WTC11 (cell line): ENCODE data around the gene CRIP1. TPM values are rescaled to one million over a fixed set of nuclear protein-coding genes. Genes with fewer than 3 reads are reported as not detected.

Source experiments
- ATAC-seq: fragments of 200-7000 bp; cut with Tn5 transposase; 2 replicates; pipeline ENCODE4 v1.10.0; 2021; ENCODE audit warnings: mild to moderate bottlenecking, moderate library complexity
- CTCF ChIA-PET: fragments of 300-600 bp; sonication (Branson Sonifier 250); formaldehyde crosslinking; loops from one replicate; lab custom pipeline; 2021; ENCODE audit warnings: antibody characterized with exemption; lab: Charles Lee
- POLR2A ChIA-PET: fragments of 350-600 bp; sonication (Branson Sonifier 250); formaldehyde crosslinking; loops from one replicate; lab custom pipeline; 2021; ENCODE audit warnings: antibody characterized with exemption; lab: Charles Lee
- DNase-seq: peaks from one replicate; pipeline ENCODE4 v3.0.0; 2021; ENCODE audit warnings: low spot score
- H3K27ac Mint-ChIP-seq: 2 replicates; pipeline ENCODE4 v1.8.0; 2021; ENCODE audit warnings: mixed read lengths
- H3K27me3 Mint-ChIP-seq: 2 replicates; pipeline ENCODE4 v1.8.0; 2021; ENCODE audit warnings: low read depth, mild to moderate bottlenecking, moderate library complexity, mixed read lengths
- H3K36me3 Mint-ChIP-seq: 2 replicates; pipeline ENCODE4 v1.8.0; 2021; ENCODE audit warnings: mixed read lengths
- H3K4me1 Mint-ChIP-seq: 2 replicates; pipeline ENCODE4 v1.8.0; 2022; ENCODE audit warnings: mixed read lengths
- H3K4me3 Mint-ChIP-seq: 2 replicates; pipeline ENCODE4 v1.8.0; 2021; ENCODE audit warnings: mild to moderate bottlenecking, moderate library complexity, mixed read lengths
- H3K9me3 Mint-ChIP-seq: 2 replicates; pipeline ENCODE4 v1.8.0; 2021; ENCODE audit warnings: mixed read lengths
- ATF6 ChIP-seq: sonication (generic); formaldehyde crosslinking; IDR thresholded peaks from 2 replicates; pipeline ENCODE4 v1.8.1; 2023; ENCODE audit warnings: mild to moderate bottlenecking, missing genetic modification reagents
- E2F4 ChIP-seq: sonication (generic); formaldehyde crosslinking; IDR thresholded peaks from 2 replicates; pipeline ENCODE4 v1.8.1; 2022; ENCODE audit warnings: low read depth, mild to moderate bottlenecking, moderate library complexity, missing genetic modification reagents, borderline replicate concordance
- ESRRA ChIP-seq: sonication (generic); formaldehyde crosslinking; IDR thresholded peaks from 2 replicates; pipeline ENCODE4 v1.8.1; 2022; ENCODE audit warnings: mild to moderate bottlenecking, missing genetic modification reagents, borderline replicate concordance
- GTF2I ChIP-seq: fragments of 250-450 bp; sonication (Bioruptor Pico); conservative IDR thresholded peaks from 2 replicates; pipeline ENCODE4 v1.4.0; 2021; ENCODE audit warnings: mild to moderate bottlenecking
- HMGA2 ChIP-seq: fragments of 250-450 bp; sonication (Bioruptor Pico); IDR thresholded peaks from 2 replicates; pipeline ENCODE4 v1.4.0; 2021; ENCODE audit warnings: mild to moderate bottlenecking, moderate library complexity
- MXD4 ChIP-seq: fragments of 250-450 bp; sonication (Bioruptor Pico); IDR thresholded peaks from 2 replicates; pipeline ENCODE4 v1.8.0; 2021; ENCODE audit warnings: mild to moderate bottlenecking, moderate library complexity, borderline replicate concordance
- NR2C2 ChIP-seq: sonication (generic); formaldehyde crosslinking; IDR thresholded peaks from 2 replicates; pipeline ENCODE4 v1.8.0; 2022; ENCODE audit warnings: mild to moderate bottlenecking, missing genetic modification reagents
- PRRX2 ChIP-seq: fragments of 250-450 bp; sonication (Bioruptor Pico); IDR thresholded peaks from 2 replicates; pipeline ENCODE4 v1.8.0; 2021; ENCODE audit warnings: mild to moderate bottlenecking
- SMAD3 ChIP-seq: sonication (generic); formaldehyde crosslinking; IDR thresholded peaks from 2 replicates; pipeline ENCODE4 v1.8.0; 2022; ENCODE audit warnings: missing genetic modification reagents, mild to moderate bottlenecking, borderline replicate concordance
- SOX15 ChIP-seq: fragments of 250-450 bp; sonication (Bioruptor Pico); IDR thresholded peaks from 2 replicates; pipeline ENCODE4 v1.9.0; 2021; ENCODE audit warnings: mild to moderate bottlenecking
- USF2 ChIP-seq: sonication (generic); formaldehyde crosslinking; IDR thresholded peaks from 2 replicates; pipeline ENCODE4 v1.8.1; 2023; ENCODE audit warnings: mild to moderate bottlenecking, missing genetic modification reagents, moderate library complexity
- ZMAT4 ChIP-seq: fragments of 250-450 bp; sonication (Bioruptor Pico); IDR thresholded peaks from 2 replicates; pipeline ENCODE4 v1.9.0; 2021; ENCODE audit warnings: mild to moderate bottlenecking
- ZNF232 ChIP-seq: sonication (generic); formaldehyde crosslinking; IDR thresholded peaks from 2 replicates; pipeline ENCODE4 v1.8.0; 2022; ENCODE audit warnings: mild to moderate bottlenecking, missing genetic modification reagents
- ZNF423 ChIP-seq: fragments of 250-450 bp; sonication (Bioruptor Pico); IDR thresholded peaks from 2 replicates; pipeline ENCODE4 v2.1.2; 2022; ENCODE audit warnings: mild to moderate bottlenecking, moderate library complexity
- total RNA-seq: library from RNA; stranded (reverse); gene quantifications from 3 replicates; pipeline ENCODE4 v1.2.3, GENCODE V29; 2021
- TF ChIP-seq, protein P1 (sequence below): sonication (generic); formaldehyde crosslinking; IDR thresholded peaks from 2 replicates; pipeline ENCODE4 v1.8.0; 2022; ENCODE audit warnings: missing genetic modification reagents
- TF ChIP-seq, protein P2 (sequence below): sonication (generic); formaldehyde crosslinking; IDR thresholded peaks from 2 replicates; pipeline ENCODE4 v1.8.0; 2022; ENCODE audit warnings: mild to moderate bottlenecking, missing genetic modification reagents
- TF ChIP-seq, protein P3 (sequence below): fragments of 250-450 bp; sonication (Bioruptor Pico); IDR thresholded peaks from 2 replicates; pipeline ENCODE4 v1.8.0; 2021; ENCODE audit warnings: mild to moderate bottlenecking

Gene CRIP1
- total RNA-seq, 1 experiment from 2014 or later: 9.0 TPM

DNA sequence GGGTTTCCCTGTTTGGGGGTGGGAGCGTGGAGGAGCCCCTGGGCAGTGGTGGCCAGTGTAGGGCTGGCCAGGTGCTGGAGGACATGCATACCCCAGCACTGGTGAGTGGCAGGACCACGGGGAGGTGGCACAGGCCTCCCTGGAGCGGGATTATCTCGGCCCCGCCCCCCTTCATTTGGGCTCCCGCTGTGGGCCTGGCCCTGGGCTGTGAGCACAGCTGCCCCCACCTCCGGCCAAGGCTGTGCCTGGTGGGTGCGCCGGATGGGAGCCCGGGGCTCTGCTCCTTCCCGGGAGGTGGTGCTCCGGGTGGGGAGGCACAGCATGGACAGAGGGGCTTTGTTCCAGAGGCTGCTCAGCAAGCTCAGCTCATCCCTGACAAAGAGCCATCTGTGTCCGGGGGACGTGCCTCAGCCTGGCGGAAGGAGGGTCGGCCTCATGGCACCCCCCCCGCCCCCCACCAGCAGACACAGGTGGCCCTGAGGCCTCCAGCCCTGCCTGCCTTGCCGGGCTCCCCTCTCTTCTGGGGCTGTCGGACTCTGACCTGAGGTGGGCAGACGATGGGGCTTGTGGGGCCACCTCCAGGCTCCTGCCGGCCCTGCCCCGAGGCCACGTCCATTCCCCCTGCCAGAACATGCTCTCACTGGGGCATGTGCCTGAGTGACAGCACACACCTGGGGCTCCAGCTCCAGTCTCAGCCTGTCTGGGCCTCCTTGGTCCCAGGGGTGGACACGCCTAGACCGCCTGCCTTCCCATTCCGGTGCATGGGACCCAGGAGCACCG is 12.8 kb downstream of the CRIP1 start:
- Mint-ChIP-seq H3K4me3 (no peak overlapping the region), H3K36me3 (no peaks in the 10 kb centered on the region), H3K4me1 (no peaks in the 10 kb centered on the region), H3K27me3 (no peaks in the 10 kb centered on the region; the same call in 1 of the 2 replicates), H3K9me3 (no peaks in the 10 kb centered on the region), H3K27ac (no peak overlapping the region)
- CTCF ChIA-PET: interaction anchor here (1.0 to 2.1 kb wide), 2 partner anchors 9 to 19 kb away, joined by 4 to 7 read pairs; no protein-coding TSS in a partner anchor
- TF ChIP-seq ZMAT4 (no peak), MXD4 (CRISPR knock-in tag) (no peak), NR2C2 (CRISPR knock-in tag) (no peak), ZNF423 (CRISPR knock-in tag) (peak; percentile 41; the same call in 1 of the 2 replicates)
- POLR2A ChIA-PET: no interaction called here
- no peak for DNase-seq
- peak; percentile 14; the same call in 1 of the 2 replicates for ATAC-seq

DNA sequence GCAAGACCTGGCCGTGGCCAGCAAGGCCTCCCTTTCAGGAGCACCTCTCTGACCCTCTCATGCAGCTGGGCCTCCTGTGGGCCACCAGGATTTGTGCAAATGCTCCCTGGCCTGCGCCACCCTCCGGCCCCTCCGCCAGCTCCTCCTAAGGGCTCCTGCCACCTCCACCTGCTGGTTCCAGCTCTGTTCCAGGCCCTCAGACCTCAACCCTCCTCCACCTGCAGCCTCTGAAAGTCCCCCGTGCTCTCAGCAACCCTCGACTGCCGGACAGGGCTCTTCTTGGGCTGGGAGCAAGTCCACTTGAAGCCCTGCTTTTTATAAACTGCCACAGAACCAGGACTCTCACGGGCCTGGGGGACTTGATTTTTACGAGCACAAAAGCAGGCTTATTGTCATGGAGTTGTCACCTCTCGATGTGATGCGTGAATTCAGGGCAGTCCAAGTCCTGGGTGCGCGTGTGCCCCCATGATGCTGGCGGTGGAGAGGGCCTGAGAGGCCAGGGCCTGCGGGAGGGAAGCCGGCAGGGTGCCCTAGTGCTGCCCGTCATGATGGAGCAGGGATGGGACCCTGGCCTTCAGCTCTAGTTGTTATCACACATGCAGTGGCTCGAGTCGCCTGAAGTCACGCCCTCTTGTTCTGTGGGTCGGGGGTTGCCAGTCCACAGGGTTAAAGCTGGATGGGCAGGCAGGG is 13.5 kb downstream of the CRIP1 start:
- DNase-seq (no peak), ATAC-seq (no peak)
- POLR2A ChIA-PET: no interaction called here
- no peak overlapping the region for H3K27ac Mint-ChIP-seq
- no peaks in the 10 kb centered on the region for H3K36me3 Mint-ChIP-seq
- no peaks in the 10 kb centered on the region for H3K9me3 Mint-ChIP-seq
- no peak overlapping the region for H3K4me3 Mint-ChIP-seq
- no peaks in the 10 kb centered on the region for H3K4me1 Mint-ChIP-seq
- TF ChIP-seq ZNF232 (no peak), ATF6 (CRISPR knock-in tag) (no peak), USF2 (CRISPR knock-in tag) (no peak), ESRRA (CRISPR knock-in tag) (no peak), SMAD3 (no peak), GTF2I (CRISPR knock-in tag) (no peak), SOX15 (CRISPR knock-in tag) (no peak), PRRX2 (no peak), E2F4 (CRISPR knock-in tag) (no peak), HMGA2 (CRISPR knock-in tag) (no peak)
- TF ChIP-seq, protein P1, sequence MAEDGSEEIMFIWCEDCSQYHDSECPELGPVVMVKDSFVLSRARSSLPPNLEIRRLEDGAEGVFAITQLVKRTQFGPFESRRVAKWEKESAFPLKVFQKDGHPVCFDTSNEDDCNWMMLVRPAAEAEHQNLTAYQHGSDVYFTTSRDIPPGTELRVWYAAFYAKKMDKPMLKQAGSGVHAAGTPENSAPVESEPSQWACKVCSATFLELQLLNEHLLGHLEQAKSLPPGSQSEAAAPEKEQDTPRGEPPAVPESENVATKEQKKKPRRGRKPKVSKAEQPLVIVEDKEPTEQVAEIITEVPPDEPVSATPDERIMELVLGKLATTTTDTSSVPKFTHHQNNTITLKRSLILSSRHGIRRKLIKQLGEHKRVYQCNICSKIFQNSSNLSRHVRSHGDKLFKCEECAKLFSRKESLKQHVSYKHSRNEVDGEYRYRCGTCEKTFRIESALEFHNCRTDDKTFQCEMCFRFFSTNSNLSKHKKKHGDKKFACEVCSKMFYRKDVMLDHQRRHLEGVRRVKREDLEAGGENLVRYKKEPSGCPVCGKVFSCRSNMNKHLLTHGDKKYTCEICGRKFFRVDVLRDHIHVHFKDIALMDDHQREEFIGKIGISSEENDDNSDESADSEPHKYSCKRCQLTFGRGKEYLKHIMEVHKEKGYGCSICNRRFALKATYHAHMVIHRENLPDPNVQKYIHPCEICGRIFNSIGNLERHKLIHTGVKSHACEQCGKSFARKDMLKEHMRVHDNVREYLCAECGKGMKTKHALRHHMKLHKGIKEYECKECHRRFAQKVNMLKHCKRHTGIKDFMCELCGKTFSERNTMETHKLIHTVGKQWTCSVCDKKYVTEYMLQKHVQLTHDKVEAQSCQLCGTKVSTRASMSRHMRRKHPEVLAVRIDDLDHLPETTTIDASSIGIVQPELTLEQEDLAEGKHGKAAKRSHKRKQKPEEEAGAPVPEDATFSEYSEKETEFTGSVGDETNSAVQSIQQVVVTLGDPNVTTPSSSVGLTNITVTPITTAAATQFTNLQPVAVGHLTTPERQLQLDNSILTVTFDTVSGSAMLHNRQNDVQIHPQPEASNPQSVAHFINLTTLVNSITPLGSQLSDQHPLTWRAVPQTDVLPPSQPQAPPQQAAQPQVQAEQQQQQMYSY (CRISPR knock-in tag): no peak
- TF ChIP-seq, protein P2, sequence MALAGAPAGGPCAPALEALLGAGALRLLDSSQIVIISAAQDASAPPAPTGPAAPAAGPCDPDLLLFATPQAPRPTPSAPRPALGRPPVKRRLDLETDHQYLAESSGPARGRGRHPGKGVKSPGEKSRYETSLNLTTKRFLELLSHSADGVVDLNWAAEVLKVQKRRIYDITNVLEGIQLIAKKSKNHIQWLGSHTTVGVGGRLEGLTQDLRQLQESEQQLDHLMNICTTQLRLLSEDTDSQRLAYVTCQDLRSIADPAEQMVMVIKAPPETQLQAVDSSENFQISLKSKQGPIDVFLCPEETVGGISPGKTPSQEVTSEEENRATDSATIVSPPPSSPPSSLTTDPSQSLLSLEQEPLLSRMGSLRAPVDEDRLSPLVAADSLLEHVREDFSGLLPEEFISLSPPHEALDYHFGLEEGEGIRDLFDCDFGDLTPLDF (CRISPR knock-in tag): no peak
- TF ChIP-seq, protein P3, sequence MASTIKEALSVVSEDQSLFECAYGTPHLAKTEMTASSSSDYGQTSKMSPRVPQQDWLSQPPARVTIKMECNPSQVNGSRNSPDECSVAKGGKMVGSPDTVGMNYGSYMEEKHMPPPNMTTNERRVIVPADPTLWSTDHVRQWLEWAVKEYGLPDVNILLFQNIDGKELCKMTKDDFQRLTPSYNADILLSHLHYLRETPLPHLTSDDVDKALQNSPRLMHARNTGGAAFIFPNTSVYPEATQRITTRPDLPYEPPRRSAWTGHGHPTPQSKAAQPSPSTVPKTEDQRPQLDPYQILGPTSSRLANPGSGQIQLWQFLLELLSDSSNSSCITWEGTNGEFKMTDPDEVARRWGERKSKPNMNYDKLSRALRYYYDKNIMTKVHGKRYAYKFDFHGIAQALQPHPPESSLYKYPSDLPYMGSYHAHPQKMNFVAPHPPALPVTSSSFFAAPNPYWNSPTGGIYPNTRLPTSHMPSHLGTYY (CRISPR knock-in tag): no peak
- CTCF ChIA-PET: interaction anchor here (0.7 kb wide), 1 partner anchor 28 kb away, joined by 3 read pairs; no protein-coding TSS in a partner anchor
- H3K27me3 Mint-ChIP-seq: no peaks in the 10 kb centered on the region; the same call in 1 of the 2 replicates
